Stimulated activated CD4-positive, alpha-beta T cell treated with anti-CD3 and anti-CD28 coated beads, TNF-alpha, amount 100 ng/mL, for 4 hours (primary cell): ENCODE measurements around the gene URGCP.
"Not testable (repeated sequence)": the region's sequence is repeated elsewhere in the genome, so short reads cannot be mapped to it uniquely, and the experiment has no call there.

ENCODE experiments used
- DNase-seq, 3 experiments: peaks; one replicate each; pipeline ENCODE4 v3.0.0-alpha.2; 2020; ENCODE audit warnings: low read depth in 3 of 3

Gene URGCP

DNA sequence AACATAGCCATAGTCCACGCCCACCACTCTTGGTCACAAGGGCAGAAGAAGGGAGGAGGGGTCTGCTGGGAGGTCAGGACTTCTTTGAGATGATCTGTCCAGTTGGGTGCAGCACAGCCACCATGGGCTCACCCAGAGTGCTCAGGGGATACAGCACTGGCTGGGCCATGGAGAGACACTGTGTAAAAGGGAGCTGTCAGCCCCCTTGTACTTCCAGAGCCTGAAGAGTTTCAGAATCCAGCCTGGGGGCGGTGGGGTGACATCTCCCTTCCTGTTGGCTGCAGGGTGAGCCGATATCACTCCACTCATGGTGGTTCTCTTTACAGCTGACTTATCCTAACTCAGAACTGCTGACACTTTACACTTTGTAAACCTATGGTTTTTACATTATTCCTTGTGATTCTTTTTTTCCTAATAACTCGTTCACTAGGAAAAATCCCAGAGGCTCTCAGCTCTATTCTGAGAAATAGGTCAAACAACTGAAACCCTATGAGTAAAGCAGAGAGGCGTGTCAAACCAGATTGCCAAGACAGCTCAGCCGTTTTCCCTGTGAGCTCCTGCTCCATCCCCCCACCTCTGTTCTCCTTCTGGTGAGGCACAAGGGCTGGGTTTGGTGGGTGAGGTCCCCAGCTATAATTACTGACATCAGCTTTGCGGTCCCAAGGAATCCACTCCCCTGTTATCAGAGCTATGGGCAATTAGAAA, 33.8 kb downstream of the URGCP start:
- DNase-seq: no peak

DNA sequence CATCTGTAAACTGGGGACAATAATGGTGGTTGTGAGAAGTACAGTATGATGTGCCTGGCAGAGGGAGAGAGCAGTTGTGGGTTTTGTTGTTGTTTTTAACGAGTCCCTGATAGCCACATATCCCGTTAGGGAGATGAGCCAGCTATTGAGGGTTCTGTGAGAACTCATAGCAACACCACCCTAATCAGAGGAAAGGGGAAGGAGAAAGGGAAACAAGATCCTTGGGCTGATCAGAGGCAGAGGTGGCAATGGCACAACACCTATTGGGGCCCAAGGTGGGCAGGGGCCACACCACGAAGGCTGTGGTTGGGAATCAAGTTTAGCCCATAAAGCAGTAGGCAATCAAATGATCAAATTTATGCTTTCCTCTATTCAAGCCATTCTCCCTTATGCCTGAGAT, 35.3 kb downstream of the URGCP start:
- DNase-seq: no peak

DNA sequence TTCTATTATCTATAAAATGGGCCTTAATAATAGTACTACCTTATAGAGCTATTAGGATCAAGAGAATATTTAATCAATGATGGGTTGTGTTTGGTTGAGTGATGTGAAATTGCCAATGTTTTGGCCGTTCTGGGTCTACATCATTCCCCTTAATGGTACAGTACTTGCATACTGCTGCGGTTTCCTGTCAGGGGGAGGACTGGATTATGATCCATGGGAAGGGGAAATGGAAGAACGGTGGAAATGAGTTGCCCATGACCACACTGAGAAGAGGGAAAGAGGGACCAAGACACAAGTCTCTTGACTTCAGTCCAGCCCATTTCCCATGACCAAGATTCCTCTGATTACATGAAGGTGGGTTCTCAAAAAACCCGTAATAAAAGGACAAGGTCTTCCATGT, 36.1 kb downstream of the URGCP start:
- DNase-seq: no peak

DNA sequence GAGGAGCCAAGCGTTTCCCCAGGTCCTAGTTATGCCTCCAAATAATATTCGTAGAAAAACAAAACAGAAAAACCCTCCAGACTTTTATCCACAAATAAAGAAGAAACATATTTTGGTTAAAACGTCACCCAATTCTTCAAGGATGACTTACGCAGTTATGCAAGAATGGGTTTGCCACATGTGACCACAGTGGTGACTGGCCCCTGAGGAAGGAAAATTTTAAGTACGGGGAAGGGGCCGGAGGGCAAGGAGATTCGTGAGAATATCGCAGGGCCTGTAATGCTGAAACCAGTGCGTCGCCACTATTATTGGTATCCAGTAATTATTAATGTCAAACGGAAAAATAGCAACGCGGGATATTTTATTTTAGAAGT, 36.5 kb downstream of the URGCP start:
- no peak for DNase-seq

DNA sequence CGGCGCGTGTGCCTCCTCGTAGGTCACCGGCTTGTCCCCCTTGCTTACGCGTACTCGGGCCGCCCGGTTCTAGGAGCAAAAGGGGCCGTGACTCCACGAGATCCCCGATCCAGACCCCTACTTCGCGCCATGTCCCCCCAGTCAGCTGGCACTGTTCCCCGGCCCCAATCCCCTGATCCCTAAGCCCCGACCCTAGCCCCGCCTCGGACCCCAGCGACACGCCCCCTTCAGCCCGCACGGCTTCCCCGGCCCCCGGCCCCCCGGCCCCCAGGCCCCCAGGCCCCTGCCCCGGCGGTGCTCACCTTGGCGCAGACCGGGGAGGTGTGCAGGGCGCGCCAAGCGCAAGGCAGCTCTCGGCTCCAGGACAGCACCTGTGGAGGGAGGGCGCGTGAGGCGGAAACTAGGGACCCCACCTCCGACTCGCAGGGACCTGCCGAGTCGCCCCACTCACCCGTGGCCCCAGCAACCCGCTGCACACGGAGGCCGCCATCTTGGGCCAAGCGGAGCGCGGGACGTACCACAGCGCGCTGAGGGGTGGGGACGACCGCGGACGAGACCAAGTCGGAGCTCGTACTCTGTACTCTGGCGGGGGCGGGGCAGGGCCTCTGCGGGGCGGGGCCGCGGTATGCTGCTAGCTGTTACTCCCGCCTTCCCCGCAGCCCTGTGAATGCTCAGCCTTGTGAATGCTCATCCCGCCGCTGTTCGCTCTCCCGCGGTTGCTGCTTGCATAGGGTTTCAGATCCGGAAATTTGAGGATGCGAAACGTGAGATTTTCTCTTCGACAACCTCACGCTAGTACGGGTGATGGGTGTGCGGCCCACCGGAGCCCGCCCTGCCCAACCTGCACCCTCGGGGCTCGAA, 37.2 kb downstream of the URGCP start, which contains the start of gene MRPS24:
TSS of gene MRPS24 (minus strand) at position 512 of the 861 bp plus-strand sequence. CDS start at position 490, 22 bp downstream.
- DNase-seq: peak; percentile 90 to 92 (median 91)

DNA sequence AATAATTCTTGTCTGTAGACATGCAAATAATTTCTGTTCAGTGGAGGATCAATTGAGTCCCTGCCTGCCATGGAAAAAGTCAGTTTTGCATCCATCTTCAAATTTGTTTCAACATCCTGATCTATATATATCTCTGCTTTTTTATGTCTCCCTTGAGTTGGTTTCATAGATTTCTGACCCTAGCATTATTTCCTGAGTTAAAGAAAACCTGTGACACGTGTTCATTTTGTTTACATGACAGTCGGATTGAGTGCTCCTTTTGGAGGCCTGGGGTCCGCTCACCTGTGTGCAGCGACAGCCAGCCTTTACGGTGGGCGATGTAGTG, 37.8 kb downstream of the URGCP start:
- DNase-seq: no peak

DNA sequence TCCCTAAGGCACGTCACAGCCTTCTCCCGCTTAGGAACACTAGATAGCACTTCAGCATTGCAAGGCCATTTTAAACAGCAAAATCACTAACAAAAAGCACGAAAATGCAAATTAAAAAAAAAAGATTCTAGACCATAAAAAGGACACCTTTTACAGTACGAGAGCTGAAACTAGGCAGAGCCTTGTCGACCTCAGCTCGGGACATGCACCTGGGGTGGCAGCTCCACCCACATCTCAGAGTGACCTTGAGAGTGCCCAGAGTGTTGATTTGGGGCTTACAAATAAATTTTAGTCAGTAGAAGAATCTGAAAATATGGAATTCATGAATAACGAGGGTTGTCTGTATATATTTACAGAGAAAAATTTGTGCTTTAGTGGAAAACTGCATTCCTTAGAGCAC, 38.2 kb downstream of the URGCP start:
- no peak for DNase-seq

DNA sequence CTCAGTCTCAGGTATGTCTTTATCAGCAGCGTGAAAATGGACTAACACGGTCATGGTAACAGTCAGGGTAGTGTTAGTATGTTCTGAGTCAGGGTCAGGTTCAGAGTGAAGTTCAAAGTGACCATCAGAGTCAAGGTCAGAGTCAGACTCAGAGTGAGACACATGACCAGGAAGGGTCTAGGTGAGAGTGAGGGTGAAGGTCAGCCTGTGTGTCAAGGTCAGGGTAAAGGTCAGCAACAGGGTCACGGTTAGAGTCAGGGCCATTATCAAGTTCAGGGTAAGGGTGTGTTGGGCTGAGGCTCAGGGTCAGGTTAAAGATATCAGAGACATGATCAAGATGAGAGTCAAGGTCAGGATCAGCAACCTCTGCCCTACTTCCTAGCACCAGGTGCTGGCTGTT, 41.1 kb downstream of the URGCP start:
- no peak for DNase-seq

DNA sequence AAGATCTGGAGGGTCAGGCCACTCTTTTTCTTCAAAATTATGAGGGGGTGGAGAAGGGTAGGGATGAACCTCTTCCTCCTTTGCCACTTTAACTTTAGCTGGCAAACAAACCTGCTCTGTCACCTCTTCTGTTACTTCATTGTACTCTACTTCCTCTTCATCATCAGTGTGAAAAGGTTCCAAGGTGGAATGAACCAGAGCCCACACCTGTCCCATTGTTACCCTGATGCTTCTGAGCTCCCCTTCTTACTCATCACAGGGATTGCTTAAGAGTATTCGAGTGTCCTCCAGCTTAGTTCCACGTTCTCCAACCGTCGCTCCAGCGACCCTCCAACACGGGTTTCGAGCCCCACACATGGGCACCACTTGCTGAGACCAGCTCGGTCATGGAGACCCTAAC, 42.3 kb downstream of the URGCP start:
- no peak for DNase-seq

DNA sequence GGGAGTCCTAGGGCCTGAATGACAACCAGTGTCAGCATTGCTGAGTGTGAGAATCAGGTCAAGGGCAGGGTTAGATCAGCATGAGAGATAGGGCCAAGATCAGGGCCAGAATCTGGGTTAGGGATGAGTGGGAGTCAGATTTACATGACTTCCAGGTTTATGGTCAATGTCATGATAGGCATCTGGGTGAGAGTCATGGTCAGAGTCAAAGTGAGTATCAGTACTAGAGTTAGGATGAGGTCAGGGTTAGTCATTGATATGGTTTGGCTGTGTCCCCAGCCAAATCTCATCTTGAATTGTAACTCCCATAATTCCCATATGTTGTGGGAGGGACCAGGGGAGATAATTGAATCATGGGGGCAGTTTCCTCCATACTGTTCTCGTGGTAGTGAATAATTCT, 49.4 kb downstream of the URGCP start:
- DNase-seq: no peak

DNA sequence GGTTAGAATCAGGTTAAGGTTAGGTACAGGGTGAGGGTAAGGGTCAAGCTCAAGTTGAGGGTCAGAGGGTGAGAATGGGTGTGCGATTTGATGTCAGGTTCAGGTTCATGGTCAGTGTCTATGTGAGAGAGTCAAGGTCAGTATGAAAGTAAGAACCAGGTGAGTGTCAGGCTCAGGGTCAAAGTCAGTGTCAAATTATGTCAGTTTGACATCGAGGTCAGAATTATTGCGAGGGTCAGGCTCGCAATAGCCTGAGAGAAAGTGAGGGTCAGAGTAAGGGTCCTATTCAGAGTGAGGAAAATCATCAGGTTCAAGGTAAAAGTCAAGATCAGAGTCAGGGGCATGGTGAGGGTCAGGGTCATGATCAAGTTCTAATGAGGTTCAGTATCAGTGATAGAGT, 50.1 kb downstream of the URGCP start:
- DNase-seq: no peak

DNA sequence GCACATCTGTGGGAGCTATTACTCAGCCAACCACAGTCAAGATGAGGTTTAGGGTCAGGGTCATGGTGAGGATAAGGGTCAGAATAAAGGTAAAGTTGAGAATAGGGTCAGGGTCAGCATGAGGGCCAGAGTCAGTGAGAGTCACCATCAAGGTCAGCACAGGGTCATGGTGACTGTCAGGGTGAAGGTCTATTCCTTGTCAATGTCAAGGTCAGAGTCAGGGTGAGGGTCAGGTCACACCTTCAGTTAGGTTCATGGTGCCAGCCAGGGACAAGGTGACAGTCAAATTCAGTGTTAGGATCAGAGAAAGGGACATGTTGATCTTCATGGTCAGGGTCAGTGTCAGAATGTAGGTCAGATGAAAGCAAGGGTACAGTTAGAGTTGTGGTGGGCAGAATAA, 51.2 kb downstream of the URGCP start:
- no peak for DNase-seq

DNA sequence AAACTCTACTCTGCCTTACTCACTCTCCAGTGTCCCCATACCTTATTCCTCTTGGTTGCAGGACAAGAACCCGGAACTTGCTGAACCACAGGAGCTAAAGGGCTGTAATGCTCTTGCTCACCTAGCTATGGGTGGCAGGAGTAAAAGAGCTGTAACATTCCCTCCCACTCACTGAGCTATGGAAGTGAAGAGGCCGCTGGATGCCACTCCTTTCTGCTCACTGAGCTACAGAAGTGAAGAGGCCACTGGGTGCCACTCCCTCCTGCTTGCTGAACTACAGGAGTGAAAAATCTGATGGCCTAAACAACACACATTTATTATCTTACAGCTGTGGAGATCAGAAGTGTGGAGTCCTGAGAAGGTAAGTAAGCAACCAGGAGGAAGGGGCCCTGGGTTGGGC, 54.6 kb downstream of the URGCP start:
- DNase-seq: no peak

DNA sequence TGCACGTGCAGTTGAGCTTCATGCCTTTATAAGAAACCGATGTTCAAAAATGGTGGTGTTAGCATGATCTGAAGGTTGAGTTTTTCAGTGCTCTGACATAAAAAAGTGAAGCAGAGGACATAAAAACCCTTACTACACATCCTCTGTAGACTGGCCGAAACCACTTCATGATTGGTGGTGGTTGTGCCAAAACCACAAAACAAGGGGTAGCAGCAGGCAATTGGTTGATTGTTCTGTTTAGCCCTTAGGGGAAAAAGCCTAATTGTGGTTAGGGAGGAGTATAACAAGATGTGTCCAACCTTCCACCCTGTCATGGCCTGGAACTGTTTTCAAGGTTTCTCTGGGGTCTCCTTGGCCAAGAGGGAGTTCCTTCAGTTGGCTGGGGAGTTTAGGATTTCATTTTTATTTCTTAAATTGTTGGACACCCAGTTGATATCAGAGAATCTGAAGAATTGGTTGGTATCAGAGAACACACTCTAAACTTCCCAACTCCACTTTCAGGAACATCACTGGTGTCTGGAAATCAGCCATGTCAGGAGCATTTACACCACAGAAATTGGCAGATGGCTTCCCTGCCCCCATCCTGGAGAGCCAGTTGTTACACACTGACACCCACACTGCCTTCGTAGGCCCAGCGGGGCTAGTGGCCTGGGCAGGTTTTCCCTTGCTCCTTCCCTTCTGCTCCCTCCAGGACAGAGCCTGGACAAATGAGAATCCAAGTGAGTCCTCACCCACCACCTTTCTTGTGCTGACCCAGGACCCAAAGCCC, 55.9 kb downstream of the URGCP start:
- DNase-seq: no peak

DNA sequence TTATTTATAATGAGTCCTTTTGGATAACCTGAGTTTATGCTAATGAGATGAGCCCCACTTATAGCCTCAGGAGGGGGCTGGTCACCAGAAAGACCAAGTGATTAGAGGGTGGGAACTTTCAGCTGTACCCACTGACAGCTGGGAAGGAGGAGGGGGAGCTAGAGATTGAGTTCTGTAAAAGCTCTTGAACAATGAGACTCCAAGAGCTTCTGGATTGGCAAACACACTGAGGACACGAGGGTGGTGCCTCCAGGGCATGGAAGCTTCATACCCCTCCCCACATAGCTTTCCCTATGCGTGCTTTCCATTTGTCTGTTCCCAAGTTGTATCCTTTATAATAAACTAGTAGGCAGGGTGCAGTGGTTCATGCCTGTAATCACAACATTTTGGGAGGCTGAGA, 57.3 kb downstream of the URGCP start:
- DNase-seq: no peak

DNA sequence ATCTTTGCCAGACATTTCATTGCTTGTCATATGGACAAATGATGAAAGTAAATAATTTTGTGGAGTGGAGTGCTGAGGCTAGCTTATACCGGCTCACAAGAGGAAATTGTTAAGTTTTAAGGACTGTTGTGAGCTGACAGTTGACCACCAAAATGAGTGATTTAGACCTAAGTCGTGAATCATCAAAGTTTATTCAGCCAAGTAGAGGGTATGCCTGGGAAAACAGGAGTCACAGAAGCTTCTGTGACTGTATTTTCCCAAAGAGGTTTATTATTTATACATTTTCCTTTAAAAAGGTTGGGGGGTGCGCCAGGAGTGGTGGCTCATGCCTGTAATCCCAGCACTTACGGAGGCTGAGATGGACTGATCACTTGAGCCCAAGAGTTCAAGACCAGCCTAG, 58.9 kb downstream of the URGCP start:
- no peak for DNase-seq

DNA sequence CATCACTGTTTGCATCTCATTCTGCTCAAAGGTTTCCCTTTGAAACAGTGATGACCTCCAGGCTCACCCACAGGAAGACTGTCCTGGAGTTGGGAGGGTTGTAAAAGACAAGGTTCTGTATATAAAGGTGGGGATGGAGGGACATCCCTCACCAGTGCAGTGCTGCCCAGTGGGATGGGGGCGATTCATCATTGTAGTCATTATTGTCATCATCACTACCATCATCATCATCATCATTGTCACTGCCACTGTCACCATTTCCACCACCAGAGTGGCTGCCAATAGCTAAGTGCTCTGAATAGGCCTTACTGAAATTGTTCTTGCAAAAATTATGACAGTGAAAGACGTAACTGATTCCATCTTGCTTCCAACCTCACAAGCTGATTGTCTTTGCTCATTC, 61.7 kb downstream of the URGCP start:
- DNase-seq: no peak

DNA sequence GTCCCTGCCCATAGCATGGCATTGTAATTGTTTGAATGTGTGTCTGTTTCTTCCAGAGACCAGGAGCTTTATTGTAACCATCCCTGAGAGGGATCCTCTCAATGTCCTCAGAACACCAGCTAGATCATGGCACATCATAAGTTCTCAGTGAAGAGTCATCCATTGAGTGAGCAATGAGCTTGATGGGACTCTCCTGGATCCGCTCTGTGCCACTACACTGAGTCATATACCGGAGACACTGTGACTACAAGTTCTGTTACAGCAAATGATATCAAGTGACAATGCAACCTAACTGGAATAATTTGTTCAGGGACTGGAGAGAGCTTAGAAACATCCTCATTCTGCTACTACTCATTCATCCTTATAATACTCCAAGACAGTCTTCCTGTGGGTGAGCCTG, 62.1 kb downstream of the URGCP start:
- DNase-seq: no peak

DNA sequence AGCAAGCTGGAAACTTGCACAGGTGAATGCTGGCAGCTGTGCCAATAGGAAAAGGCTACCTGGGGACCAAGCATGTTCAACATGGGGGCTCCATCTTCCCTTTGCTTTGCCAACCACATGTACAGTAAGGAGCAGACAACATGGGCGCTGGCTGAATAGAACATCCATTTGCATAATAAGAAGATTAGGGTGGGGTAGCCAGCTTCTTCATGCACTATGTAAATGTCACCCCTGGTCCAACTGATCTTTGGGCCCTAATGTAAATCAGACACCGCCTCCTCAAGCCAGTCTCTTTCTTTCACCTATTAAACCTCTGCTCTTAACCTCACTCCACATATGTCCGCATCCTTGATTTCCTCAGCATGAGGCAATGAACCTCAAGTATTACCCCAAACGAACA, 63.1 kb downstream of the URGCP start:
- no peak for DNase-seq

DNA sequence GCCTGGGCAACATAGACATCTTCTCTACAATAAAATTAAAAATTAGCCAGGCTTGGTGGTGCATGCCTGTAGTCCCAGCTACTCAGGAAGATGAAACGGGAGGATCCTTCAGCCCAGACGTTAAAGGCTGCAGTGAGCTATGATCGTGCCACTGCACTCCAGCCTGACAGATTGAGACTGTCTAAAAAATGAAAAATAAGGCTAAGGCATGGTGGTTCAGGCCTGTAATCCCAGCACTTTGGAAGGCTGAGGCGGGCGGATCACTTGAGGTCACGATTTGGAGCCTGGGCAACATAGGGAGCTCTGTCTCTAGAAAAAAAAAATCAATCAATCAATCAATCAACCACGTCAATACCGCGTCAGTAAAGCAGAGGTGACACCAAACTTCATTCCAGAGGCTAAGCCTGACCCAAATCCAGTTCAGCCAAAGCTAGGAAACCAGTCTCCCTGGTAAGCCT, 68.2 kb downstream of the URGCP start:
- no peak for DNase-seq

DNA sequence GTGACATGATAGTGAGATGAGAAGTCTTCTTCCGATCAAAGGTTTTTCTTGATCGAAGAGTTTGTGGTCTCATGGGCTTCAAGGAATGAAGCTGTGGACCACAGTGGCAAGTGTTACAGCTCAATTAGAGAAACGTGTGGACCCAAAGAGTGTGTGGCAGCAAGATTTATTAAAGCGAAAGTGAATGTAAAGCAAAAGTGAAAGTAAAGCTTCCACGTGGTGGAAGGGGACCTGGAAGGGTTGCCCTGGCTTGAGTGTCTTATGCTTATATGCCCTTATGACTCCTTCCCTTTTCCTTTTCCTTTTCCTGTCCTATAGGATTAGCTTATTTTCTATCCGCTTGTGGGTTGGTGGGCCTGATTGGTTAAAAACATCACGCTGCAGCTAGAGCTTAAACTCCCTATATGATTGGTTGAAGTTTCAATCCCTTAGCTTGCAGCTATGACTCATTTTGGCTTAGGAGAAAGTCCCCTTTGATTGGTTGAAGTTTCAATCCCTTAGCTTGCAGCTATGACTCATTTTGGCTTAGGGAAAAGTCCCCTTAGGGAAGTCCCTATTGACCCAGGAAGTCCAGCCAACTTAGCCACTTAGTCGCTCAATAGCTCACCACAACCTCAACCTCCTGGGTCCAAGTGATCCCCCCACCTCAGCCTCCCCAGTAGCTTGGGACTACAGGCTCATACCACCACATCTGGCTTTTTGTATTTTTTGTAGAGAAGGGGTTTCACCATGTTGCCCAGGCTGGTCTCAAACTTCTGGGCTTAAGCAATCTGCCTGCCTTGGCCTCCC, 71.7 kb downstream of the URGCP start:
- DNase-seq: peak; percentile 10 to 28 (median 15)

DNA sequence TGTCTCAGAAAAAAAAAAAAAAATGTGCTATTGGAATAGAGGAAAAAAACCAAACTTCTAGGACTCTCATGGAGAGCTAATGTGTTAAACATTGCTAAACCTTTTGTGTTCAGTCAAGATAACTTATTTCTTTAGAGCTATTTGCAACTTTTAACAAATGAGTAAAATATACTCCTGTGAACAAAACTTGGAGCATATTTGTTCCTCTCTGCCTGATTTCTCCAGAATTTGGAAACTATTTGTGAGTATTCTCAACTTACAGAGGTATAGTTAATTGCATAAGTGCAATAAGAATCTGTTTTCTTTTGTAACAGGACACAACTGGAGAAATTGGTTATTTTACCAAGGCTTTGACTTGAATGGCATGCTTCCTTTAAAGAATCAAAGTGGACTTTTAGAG, 75.5 kb downstream of the URGCP start:
- DNase-seq: not testable (repeated sequence)
